ENCODE data around the gene SLX4.
A peak's percentile ranks its signal among the peaks of the same experiment; 100 is the strongest.
"Not testable (repeated sequence)": the region's sequence is repeated elsewhere in the genome, so short reads cannot be mapped to it uniquely, and the experiment has no call there.

The SLX4 gene

DNA sequence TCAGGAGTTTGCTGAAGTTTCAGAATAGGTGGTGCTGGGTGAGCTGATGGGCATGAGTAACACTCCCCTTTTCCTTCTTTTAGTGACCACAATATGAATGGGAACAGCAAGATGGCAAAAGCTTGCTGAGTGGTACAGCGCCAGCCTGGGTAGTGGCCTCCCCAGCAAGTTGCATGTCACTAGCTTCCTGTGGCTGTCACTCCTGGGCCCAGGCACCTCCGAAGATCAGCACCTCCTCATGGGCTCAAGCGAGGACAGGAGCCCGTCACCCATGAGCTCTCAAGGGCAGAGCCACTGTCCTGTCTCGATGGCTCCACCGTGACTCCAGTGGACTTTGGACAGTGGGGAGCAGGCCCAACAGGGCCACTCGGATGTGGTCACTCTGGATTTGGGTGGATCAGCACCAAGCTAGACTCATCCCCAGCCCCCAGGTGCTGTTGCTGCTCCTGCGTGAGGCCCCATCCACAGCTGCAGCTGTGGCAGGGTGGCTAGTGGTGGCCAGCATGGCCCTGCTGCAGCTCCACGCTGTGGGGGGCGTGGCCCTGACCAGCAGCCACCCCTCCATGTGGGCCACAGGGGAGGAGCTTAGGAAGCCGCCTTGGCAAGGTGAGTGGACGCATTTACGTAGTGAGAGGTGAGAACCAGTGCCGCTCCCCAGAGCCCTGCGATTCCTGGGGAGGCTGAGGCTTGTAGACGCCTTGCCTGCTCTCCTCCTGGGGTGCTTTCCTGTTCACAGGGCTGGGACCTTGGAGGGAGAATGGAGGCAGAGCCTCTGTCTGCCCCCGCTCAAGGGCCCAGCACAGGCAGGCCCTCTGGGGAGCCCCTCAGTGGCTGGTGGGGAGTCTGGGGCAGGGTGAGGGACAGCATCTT lies 29.5 kb upstream of the SLX4 start:
- DNase-seq, result no peak

GRCh38 chr16:3640207-3640606 lies 28.8 kb upstream of the SLX4 start:
- DNase-seq, result no peak

DNA sequence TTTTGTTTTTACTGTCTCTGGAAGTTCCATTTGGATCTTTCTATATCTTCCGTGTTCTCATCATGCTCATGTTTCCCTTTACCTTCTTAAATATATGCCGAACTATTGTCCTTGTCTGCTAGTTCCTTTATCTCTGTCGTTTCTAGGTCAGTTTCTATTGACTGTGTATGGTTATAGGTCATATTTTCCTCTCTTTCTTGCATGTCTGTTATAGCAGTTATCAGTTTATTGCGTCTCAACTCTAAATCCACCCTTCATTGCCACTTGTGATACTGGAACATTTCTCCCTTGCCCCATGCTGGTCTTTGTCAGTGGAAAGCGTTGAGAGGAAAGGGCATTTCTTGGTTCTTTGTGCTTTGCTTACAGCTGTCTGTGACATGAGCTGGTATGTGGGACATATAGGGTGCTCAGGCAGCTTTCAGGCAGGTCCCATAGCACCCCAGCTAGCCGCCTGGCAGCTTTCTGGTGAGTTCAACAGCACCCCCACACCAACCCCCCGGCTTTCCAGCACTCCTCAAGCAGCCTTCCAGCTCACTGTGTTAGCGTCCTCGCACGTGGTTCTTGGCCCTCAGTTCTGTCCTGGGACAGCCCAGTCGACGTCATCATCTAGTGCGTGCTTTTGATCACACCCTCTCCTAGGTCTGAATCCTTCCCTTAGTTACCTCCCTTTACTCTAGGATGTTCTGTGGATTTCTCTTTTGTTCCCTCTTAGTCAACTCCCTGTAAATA lies 27.7 kb upstream of the SLX4 start:
- DNase-seq, result no peak

- DNase-seq, result peak in 1 of 2 donors; percentile 12
These were observed 26.0 kb upstream of the SLX4 start for GRCh38 chr16:3637371-3637923.

DNA sequence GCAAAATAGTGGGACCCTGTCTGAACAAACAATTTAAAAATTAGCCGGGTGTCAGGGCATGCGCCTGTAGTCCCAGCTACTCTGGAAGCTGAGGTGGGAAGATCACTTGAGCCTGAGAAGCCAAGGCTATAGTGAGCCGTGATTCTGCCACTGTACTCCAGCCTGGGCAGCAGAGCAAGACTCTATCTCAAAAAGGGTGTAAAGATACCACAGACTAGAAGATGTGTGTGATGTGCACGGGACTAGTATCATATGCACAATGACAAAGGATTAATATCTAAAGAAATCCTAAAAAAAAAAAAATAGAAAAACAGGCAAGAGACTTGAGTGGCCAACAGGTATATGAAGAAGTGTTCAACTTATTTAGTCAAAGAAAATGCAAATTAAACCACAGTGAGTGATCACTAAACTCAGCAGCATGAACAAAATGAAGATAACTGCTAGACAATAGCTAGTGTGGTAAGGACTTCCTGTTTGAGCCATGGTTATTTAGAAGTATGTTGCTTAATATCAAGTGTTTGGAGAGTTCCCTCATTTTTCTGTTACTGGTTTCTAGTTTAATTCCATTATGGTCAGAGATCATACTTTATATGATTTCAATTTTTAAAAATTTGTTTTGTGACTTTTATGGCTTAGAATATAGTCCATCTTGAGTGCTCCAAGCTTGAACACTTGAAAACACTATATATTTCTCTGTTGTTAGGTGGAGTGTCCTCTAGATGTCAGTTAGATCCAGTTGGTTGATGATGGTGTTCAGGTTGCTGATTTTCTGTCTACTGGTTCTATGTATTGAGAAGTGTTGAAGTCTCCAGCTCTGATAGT lies 14.7 kb upstream of the SLX4 start:
- DNase-seq, result peak in 1 of 2 donors; percentile 38

GRCh38 chr16:3625331-3625730 lies 13.9 kb upstream of the SLX4 start:
- no peak for DNase-seq

DNA sequence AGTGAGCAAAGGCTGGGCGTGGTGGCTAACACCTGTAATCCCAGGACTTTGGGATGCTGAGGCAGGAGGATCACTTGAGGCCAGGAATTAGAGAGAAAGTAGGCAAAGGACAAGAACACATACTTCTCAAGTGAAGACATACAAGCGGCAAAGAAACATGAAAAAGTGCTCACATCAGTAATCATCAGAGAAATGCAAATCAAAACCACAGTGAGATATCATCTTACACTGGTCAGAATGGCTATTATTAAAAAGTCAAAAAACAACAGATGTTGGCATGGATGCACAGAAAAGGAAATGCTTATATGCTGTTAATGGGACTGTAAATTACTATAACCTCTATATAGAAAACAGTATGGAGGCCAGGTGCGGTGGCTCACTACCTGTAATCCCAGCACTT lies 12.2 kb upstream of the SLX4 start:
- DNase-seq, result no peak

DNA sequence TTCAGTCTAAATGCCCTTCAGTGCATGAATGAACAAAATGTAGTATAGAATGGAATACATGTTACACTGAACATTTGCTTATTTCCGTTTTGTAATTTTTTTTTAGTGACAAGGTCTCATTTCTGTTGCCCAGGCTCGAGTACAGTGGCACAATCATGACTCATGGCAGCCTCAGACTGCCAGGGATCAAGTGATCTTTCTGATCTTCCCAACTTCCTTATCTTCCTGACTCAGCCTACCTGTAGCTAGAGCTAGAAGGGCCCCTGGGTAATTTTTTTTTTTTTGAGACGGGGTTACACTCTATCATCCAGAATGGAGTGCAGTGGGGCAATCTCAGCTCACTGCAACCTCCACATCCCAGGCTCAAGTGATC lies 7.3 kb upstream of the SLX4 start:
- no peak for DNase-seq

DNA sequence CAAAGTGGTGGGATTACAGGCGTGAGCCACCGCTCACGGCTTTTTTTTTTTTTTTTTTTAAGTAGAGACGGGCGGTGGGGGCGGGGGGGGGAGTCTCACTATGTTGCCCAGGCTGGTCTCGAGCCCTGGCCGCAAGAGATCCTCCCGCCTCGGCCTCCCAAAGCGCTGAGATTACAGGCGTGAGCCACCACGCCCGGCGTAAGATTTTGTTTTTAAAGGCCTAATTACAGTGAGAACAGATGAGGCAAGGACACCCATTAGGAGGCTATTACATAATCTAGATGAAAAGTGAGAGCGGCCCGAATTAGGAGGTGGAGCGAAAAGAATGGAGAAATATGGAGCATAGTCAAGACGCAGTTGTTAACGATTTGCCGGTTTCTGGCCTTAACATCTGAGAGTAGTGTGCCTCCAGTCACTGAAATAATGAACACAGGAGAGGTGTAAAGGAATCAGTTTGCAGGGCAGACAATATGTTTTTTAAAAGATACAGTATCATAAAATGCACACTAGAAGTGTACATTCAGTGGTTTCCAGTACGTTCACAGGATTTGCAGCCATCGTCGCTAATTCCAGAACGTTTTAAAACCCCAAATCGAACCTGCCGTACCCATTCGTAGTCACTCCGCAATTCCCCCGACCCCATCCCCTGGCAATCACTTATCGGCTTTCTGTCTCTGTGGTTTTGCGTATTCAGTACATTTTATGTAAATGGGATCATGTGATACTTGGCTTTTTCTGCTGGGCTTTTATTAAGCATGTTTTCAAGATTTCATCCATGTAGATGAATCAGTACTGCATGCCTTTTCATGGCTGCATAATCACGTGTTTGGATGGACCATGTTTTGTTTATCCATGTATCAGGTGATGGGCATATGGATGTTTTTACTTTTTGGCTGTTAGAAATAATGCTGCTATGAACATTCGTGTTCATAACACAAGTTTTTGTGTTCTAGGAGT lies 1.4 kb upstream of the SLX4 start:
- DNase-seq, result no peak

GRCh38 chr16:3610698-3611145 lies 684 bp downstream of the SLX4 start:
- DNase-seq, result no peak

DNA sequence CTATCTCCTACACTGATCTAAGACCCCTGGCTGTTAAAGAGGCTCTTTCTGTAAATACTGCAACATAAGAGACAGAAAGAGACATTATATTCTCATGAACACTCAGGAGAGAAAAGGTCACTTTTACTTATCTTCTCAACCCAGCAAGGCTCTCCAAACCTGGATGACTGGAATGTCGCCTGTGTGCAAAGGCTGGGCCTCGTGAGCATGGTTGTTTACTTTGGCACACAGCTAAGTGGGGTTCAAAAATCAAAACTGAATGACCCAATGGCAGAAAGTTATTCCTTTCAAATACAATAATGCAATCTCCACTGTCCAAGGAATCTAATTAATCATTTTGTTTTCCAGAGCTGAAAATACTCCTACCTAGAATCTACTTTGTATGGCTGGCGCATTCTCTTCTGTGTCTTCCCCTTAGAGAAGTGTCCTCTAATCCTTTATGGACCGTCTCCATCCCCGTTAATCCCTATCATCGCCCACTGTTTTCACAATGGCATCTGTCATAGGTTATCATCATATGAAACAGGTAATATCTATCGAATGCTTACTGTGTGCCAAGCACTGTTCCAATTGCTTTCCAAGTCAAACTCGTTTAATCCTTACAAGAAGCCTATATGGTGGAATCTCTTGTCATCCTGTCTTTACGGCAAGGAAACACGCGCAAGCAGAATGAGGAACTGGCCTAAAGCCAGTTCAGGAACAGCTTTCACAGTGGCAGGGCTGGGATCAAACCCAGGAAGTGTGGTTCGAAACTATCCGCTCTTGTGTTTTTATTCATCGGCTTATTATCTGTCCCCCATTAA lies 1.3 kb downstream of the SLX4 start:
- DNase-seq, result no peak

DNA sequence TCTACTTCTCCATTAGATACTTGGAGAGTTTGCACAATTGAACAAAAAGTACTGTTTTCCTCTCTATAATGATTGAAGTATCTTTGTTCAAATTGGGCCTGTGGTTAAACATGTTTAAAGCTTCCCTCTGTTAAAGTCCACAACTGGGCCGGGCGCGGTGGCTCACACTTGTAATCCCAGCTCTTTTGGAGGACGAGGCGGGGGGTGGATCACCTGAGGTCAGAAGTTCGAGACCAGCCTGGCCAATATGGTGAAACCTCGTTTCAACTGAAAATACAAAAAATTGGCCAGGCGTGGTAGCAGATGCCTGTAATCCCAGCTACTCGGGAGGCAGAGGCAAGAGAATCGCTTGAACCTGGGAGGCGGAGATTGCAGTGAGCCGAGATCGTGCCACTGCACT lies 2.4 kb downstream of the SLX4 start:
- DNase-seq, result not testable (repeated sequence)

DNA sequence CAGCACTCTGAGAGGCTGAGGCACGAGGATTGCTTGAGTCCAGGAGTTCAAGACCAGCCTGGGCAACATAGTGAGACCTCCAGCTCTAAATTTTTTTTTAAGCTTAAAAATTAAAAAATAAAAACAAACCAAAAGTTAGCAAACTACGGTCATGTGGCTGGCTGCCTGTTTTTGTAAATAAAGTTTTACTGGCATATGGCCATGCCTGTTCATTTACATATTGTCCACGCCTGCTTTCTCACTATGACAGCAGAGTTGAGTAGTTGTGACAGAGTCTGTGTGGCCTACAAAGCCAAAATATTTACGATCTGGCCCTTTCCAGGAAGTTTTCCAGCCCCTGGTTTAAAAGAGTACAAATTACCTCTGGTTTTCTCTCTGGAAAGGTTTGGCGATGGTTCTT lies 3.3 kb downstream of the SLX4 start:
- DNase-seq, result no peak

DNA sequence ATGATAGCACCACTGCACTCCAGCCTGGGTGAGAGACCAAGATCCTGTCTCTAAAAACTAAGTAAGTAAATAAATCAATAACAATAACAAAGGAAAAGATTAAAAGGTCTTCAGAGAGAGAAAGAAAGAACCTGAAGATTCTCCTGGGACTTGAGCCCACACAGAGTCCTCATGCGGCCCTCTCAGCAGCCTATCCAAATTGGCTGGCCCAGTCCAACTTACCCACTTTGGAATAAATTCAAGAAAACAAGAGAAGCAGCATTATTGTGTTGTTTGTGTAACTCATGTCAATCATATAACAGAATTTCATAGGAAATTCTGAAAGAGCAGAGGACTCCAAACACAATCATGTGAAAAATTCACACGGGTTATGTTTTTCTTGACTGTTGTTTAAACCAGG lies 3.8 kb downstream of the SLX4 start:
- DNase-seq, result no peak

GRCh38 chr16:3607161-3607560 lies 4.2 kb downstream of the SLX4 start:
- no peak for DNase-seq

GRCh38 chr16:3606441-3606840 lies 5.0 kb downstream of the SLX4 start:
- no peak for DNase-seq

DNA sequence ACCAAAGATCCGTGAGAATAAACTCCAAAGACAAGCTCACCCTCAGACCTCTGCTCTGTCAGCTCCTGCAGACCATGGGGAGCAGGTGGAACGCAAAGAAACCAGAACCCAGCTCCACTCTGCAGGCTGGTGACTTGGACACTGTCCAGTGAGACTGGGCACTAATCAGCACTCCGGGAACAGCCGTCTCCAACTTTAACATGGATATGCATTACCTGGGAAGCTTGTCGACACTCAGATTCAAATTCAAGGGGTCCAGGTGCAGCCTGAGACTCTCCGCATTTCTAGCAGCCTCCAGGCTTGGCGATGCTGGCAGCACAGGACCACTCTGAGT lies 9.1 kb downstream of the SLX4 start:
- no peak for DNase-seq

GRCh38 chr16:3601614-3602319 lies 9.6 kb downstream of the SLX4 start:
- no peak for DNase-seq

DNA sequence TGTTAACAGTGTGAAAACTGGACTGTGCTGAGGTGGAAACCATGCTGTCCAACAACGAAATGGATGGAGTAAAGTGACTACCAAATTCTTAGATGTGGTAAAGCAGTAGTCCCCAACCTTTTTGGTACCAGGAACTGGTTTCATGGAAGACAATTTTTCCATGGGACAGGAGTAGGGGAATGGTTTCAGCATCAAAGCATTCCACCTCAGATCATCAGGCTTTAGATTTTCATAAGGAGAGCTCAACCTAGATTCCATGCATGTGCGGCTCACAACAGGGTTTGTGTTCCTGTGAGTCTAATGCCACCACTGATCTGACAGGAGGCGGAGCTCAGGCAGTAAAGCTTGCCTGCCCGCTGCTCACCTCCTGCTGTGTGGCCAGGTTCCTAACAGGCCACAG lies 11.5 kb downstream of the SLX4 start:
- DNase-seq, result no peak

GRCh38 chr16:3599121-3599520 lies 12.3 kb downstream of the SLX4 start:
- DNase-seq, result no peak

GRCh38 chr16:3598236-3598635 lies 13.2 kb downstream of the SLX4 start:
- DNase-seq, result no peak
